NOMO-1 (cell line): ENCODE results near the gene CCDC85C.

Experiments
- DNase-seq, 2 experiments: peaks; one replicate each; lab custom pipeline; 2025; ENCODE audit not compliant: unreplicated experiment in 2 of 2; lab: John Stamatoyannopoulos, UW

The CCDC85C gene

DNA sequence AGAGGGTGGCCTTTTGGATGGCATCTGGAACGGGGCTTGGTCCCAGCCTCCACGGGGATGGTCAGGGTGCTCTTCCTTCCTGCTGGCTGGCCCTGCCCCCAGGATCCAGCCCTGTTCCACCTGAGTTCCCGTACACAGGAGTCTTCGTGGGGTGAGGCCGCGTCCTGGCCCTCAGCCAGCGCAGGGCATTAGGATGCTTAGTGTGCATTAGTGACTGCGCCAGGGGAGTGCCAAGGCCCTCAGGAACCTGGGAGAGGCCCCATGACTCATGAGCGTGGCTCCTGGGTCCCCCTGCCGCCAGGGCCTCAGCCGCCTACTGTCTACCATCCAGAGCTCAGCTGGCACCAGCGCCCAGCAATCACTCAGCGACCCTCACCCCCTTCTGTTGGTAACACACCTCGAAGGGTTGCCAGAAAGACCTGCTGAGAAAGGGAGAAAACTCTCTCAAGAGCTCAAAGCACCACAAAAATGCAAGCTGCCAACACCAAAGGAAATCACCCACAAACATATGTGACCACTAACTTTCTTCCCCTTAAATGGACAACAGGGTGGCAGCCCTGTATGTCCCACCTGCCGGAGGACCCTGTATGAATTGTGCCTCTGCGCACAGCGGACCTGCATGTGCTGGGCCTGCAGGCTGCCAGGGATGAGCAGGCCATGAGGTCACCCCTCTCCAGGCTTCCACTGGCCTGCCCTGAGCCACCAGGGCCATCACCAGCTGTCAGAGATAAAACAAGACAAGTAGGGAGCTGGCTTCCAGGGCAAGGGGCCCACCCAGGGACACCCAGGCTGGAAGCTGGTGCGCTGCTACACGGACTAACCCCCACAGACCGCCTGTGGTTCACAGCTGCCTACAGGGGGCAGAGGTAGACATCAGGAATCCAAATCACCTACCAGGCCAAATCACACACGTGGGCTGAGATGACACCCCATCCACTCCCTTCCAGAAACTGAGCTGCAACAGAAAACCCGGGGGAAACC, 28.7 kb downstream of the CCDC85C start:
- no peak for DNase-seq

- no peak for DNase-seq
These were observed 29.7 kb downstream of the CCDC85C start for GRCh38 chr14:99574099-99574880.

- no peak for DNase-seq
These were observed 30.4 kb downstream of the CCDC85C start for GRCh38 chr14:99573436-99574098.

GRCh38 chr14:99573000-99573330, 31.0 kb downstream of the CCDC85C start:
- no peak for DNase-seq

DNA sequence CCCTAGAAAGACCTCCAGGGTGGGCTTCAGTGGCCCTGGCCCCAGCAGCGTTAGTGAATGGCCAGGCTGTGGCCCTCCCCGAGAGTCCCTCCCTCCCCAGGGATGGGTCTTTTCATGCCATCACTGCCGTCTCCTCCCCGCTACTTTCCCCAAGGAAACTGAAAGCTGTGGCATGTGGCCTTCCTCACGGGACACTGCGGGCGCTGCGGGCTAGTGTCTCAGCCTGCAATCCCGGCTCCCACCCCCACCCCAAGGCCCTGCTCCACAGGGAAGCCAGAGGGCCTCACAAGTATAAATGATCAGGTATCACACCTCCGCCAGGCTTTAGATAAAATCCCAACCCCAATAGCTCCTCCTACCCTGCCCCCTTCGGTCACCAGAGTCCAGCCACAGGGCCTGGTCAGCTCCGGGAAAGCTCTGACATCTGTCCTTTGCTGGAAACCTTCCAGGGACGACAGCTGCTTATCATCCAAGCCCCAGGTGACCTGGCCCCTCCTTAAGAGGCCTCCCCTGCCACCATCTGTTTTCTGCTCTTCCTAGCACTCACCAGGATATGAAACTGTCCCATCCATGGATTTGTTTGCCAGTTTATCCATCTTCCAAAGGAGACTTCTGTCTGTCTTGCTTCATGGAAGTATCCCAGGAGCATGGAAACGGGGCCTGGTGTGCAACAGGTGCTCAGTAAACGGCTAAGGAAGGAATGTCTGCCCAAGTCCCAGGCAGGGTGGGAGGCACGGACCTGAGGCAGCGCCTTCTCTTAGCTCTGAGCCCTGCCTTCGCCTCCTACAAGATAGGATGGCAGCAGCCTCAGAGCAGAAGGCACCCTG, 31.6 kb downstream of the CCDC85C start:
- DNase-seq, result no peak

GRCh38 chr14:99571303-99571986, 32.6 kb downstream of the CCDC85C start:
- DNase-seq, result no peak

GRCh38 chr14:99570544-99571302, 33.3 kb downstream of the CCDC85C start:
- DNase-seq, result no peak

DNA sequence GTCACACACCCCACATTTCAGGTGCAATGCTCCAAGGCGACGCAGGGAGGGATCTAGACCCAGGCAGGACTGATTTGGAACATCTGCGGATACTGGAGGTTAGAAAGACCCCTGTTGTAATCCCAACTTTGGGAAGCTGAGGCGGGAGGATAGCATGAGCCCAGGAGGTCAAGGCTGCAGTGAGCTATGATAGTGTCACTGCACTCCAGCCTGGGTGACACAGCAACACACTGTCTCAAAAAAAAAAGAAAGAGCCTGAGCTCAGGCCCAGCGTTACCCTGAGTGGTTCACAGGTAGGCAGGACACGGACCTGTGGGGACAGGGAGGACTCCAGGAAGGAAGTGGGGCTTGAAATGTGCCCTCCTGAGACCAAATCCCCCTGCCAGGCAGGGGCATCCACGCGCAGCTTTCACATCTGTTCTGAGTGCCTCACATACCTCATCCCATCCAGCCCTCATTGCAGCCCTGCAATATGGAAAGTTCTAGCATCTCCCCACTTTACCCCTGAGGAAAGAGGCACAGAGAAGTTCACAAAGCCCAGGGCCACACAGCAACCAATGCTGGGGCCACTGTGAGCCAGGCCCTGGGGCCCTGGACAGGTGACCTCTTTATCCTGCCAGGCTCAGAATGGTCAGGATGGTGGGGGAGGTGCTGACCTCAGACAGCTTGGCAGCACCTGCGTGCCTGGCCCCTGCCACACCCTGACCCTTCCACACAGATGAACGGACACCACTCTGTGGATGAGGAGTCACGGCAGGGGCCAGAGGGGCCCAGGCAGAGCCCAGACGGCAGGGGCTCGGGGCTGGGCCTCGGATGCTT, 34.1 kb downstream of the CCDC85C start:
- no peak for DNase-seq

DNA sequence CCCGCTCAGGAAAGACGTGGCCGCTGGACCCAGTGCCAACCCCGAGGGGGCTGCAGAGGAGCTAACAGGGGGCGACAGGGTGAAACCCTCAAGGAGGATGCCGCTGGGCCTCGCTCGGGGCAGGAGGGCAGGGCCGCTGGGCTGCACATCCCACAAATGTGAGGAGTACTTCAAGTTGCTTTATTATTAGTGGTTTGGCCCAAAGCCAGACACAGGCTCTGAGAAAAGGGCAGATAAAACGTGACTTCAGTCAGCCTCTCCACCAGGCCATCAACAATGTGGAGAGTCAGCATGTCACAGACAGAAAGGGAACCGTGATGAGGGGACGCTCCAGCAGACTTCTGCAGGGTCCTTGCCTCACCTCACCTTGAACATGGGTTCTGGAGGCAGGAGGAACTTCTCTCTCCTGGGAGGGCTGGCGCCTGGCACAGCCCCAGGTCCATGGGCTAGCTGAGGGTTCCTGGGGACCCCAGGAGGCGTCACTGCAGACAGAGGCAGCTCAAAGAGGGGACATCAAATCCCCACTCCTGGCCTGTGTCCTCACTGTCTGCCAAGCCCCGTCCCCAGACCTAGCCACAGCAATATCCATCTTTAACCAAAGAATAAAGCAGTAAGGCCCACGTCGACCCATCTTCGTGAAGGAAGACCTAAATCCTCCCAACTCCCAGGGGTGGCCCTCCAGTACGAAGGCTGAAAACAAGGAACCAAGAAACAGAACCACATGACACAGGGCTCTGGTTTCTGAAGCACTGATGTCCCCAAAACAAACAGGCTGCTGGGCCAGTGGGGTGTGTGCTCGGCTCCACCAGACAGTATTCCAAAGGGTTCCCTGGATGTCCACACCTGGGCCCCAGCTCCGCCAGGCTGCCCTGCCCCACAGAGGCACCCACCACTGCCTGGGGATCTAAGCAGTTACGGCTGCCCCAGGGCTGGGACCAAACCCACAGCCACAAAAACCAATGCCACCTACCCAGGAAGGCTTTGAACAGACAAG, 35.1 kb downstream of the CCDC85C start:
- DNase-seq, result no peak

- DNase-seq, result no peak
These were observed 37.3 kb downstream of the CCDC85C start for GRCh38 chr14:99566390-99567354.

- no peak for DNase-seq
These were observed 38.0 kb downstream of the CCDC85C start for GRCh38 chr14:99566009-99566389.

GRCh38 chr14:99565383-99565782, 38.6 kb downstream of the CCDC85C start:
- no peak for DNase-seq

DNA sequence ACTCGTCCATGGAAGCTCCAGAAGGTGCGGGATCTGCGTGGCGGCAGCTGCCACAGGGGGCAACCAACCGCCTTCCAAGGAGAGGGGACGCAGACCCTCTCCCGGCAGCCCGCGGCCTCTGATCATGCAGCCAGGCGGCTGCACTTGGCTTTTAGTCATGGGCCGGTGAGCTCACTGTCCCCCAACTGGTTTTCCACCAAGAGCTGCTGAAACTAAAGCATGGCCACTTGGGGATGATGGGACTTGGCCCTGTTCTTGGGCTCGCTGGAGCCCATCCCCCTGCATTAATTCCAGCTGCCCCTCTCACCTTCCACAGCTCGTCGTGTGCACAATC, 39.1 kb downstream of the CCDC85C start:
- DNase-seq, result no peak

- DNase-seq, result no peak
These were observed 39.6 kb downstream of the CCDC85C start for GRCh38 chr14:99564256-99564925.

- DNase-seq, result no peak
These were observed 40.3 kb downstream of the CCDC85C start for GRCh38 chr14:99563749-99564129.
